ENCODE results near the gene LRIT2.
"Not testable (repeated sequence)": the region's sequence is repeated elsewhere in the genome, so short reads cannot be mapped to it uniquely, and the experiment has no call there.

- not testable (repeated sequence) for TF ChIP-seq CTCF (IDR thresholded peaks at IDR 0.05); POLR2A (IDR thresholded peaks at IDR 0.05); POLR2AphosphoS5 (IDR thresholded peaks at IDR 0.05); EP300 (IDR thresholded peaks at IDR 0.05; ENCODE audit: low read depth)
Measured at GRCh38 chr10:84171700-84172466, 53.5 kb downstream of the LRIT2 start.

Data from transverse colon (tissue), 4 donors.